Activated CD4-positive, alpha-beta T cell treated with anti-CD3 and anti-CD28 coated beads, Interleukin-2, amount 10 ng/mL, durations not matched to agents 24 days and 14 days (primary cell): ENCODE results near the gene CILP2. TPM values are rescaled to one million over a fixed set of nuclear protein-coding genes. Genes with fewer than 3 reads are reported as not detected.

Experiments
- DNase-seq: peaks from one replicate; pipeline ENCODE4 v3.0.0; 2022
- H3K27ac Mint-ChIP-seq: one replicate; pipeline ENCODE4 v1.8.0; 2022; ENCODE audit warnings: mild to moderate bottlenecking, mixed read lengths
- H3K27me3 Mint-ChIP-seq: one replicate; pipeline ENCODE4 v1.8.0; 2022; ENCODE audit warnings: mixed read lengths
- H3K36me3 Mint-ChIP-seq: one replicate; pipeline ENCODE4 v1.8.0; 2022; ENCODE audit warnings: low read depth, mild to moderate bottlenecking, mixed read lengths
- H3K4me1 Mint-ChIP-seq: one replicate; pipeline ENCODE4 v1.8.0; 2021; ENCODE audit warnings: mixed read lengths
- H3K4me3 Mint-ChIP-seq: one replicate; pipeline ENCODE4 v1.8.0; 2022; ENCODE audit warnings: mild to moderate bottlenecking, moderate library complexity, mixed read lengths
- H3K9me3 Mint-ChIP-seq: one replicate; pipeline ENCODE4 v1.8.0; 2021; ENCODE audit warnings: mixed read lengths
- intact Hi-C: fragments of 100-400 bp; cut with micrococcal nuclease; formaldehyde crosslinking; loops from one replicate; pipeline ENCODE4 v1.15.1; 2023
- total RNA-seq: library from RNA; stranded (reverse); gene quantifications from 2 replicates; pipeline ENCODE4 v1.2.3, GENCODE V29; 2022

The CILP2 gene, protein sequence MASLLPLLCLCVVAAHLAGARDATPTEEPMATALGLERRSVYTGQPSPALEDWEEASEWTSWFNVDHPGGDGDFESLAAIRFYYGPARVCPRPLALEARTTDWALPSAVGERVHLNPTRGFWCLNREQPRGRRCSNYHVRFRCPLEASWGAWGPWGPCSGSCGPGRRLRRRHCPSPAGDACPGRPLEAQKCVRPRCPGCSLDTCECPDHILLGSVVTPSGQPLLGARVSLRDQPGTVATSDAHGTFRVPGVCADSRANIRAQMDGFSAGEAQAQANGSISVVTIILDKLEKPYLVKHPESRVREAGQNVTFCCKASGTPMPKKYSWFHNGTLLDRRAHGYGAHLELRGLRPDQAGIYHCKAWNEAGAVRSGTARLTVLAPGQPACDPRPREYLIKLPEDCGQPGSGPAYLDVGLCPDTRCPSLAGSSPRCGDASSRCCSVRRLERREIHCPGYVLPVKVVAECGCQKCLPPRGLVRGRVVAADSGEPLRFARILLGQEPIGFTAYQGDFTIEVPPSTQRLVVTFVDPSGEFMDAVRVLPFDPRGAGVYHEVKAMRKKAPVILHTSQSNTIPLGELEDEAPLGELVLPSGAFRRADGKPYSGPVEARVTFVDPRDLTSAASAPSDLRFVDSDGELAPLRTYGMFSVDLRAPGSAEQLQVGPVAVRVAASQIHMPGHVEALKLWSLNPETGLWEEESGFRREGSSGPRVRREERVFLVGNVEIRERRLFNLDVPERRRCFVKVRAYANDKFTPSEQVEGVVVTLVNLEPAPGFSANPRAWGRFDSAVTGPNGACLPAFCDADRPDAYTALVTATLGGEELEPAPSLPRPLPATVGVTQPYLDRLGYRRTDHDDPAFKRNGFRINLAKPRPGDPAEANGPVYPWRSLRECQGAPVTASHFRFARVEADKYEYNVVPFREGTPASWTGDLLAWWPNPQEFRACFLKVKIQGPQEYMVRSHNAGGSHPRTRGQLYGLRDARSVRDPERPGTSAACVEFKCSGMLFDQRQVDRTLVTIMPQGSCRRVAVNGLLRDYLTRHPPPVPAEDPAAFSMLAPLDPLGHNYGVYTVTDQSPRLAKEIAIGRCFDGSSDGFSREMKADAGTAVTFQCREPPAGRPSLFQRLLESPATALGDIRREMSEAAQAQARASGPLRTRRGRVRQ
- total RNA-seq, result 0.14 TPM in 2 replicates

DNA sequence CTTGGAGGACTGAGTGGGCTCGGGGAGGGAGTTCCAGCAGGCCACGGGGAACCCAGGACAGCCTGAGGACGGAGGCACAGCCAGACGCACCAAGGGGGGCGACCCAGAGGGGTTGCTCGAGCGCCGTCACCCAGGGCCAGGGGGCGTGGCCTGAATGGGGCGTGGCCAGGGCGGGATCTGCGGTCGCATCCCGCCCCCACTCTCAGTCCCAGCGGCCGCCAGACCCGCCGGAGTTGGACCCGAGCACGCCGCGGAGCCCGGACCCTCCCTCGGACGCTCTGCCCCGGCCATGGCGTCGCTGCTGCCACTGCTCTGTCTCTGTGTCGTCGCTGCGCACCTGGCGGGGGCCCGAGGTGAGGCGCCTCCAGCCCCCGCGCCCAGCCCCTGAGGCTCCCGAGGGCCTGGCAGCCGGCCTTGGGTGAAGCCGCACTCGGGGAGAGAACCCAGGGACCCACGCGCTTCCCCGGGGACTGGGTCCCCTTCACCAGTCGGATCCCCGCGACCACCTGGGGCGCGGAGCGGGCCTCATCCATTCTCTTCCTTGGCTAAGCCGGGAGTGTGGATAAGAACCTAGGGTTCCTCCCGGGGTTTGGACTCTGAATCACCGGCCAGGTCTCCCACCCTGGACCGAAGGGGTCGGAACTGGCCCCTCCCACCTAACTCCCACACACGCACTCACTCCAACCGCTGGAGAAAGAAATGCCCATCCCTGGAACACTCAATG, at the start of gene CILP2:
TSS of gene CILP2 (plus strand) at position 205 of the 724 bp plus-strand sequence. CDS start at position 290, 85 bp downstream.
- peak within 1 kb of the TSS; percentile 0 for H3K4me3 Mint-ChIP-seq
- peaks cover 17% of the 10 kb centered on the region for H3K27me3 Mint-ChIP-seq
- peak; percentile 72 for DNase-seq
- peaks cover 6% of the 10 kb centered on the region for H3K36me3 Mint-ChIP-seq
- H3K4me1 Mint-ChIP-seq, result peaks cover 21% of the 10 kb centered on the region
- H3K9me3 Mint-ChIP-seq, result no peaks in the 10 kb centered on the region
- peak within 1 kb of the TSS; percentile 37 for H3K27ac Mint-ChIP-seq
- intact Hi-C loops, result loop anchor here (10.0 kb wide), 1 partner anchor 197 kb away; the partner anchor contains the start of gene ZNF14

DNA sequence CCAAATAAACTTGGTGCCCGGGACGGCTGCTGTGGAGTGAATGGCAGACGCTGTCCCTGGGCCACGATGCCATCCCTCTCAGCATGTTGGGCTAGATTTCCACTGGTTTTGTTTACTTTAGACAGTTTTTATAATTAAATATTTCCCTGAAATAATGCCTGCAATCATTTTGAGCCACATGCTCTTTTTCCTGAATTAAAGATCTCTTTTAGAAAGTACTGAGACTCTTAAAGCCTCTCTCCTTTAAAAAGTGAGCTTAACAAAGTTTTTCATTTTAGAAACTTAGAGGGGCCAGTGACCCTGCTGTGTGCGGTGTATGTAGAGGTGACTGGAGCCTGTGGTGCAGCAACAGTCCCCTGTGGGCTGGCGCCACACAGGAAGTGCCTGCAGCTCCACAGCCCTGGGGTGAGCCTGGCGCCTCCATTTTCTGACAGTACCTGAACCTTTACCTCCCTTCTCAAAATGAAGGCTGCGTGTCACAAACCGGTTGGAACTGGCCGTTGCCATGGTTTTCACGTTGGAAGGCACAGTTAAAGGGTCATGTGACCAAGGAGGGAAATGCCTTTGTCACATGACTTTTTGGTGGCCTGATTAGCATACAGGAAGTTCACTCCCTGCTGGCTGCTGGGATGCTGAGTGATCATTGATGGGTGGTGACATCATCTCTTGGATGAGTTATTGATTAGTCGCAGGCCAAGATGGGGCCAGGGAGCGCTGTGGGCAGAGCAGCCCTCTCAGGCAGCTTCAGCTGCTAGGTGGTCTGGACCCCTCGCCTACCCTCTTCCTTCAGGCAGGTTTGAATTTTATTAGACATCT, 49.0 kb upstream of the CILP2 start:
- H3K36me3 Mint-ChIP-seq, result peaks cover 11% of the 10 kb centered on the region
- no peaks in the 10 kb centered on the region for H3K9me3 Mint-ChIP-seq
- intact Hi-C loops, result loop anchor here (1.0 to 2.0 kb wide), 5 partner anchors 29 to 122 kb away; no protein-coding TSS in a partner anchor
- H3K4me3 Mint-ChIP-seq, result peak overlapping the region; percentile 76
- H3K27me3 Mint-ChIP-seq, result no peaks in the 10 kb centered on the region
- DNase-seq, result peak; percentile 98
- H3K4me1 Mint-ChIP-seq, result peaks cover 36% of the 10 kb centered on the region
- peak overlapping the region; percentile 98 for H3K27ac Mint-ChIP-seq

DNA sequence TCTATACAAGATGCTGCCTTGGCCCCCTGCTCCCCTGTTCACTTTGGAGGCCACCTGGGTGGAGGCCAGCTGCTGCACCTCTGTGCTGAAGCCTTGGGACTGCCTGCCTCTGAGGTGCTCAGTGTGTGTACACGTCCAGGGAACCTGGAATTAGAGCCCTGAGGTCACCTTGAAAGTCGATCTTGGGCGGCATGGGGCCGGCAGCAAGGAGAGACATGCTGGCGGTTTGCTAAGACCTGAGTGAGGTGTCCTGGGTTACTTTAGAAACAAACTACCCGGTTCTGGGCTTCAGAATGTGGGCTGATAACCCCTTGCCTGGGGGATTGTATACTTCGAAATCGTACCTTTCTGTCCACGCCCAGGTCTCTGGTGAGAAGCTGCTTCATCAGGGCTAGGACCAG, 48.3 kb upstream of the CILP2 start:
- intact Hi-C loops, result loop anchor here (1.0 to 2.0 kb wide), 7 partner anchors 30 to 170 kb away; partner anchors contain the start of genes GATAD2A, MAU2 and SUGP1
- Mint-ChIP-seq H3K27ac (peak overlapping the region; percentile 98), H3K9me3 (no peaks in the 10 kb centered on the region), H3K27me3 (no peaks in the 10 kb centered on the region), H3K4me3 (peak overlapping the region; percentile 76), H3K4me1 (peaks cover 36% of the 10 kb centered on the region), H3K36me3 (peaks cover 14% of the 10 kb centered on the region)
- DNase-seq, result no peak

DNA sequence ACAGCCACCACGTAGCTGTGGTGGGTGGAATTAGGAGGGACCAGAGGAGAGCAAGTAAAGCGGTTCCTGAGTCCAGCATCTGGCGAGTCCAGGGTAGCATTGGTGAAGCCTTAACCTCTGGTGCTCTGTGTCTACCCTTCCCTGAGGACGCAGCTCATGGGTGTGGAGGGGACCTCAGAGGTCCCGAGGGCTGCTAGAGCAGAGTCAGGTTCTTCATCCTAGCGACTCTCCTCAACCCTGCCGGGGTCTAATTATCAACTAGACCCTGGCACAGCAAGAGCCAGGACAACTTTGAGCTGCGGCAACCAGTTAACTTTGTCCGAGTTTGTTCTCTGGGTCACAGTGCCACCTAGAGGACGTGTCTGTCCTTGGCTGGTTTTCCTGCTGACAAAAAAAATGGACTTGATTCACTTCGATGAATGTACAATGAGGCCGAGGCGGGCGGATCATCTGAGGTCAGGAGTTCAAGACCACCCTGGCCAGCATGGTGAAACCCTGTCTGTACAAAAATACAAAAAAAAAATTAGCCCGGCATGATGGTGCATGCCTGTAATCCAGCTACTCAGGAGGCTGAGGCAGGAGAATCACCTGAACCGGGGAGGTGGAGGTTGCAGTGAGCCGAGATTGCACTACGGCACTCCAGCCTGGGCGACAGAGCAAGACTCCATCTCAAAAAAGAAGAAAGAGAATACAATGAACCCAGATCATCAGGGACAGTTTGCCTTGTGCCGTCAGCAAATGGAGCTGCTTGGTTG, 47.7 kb upstream of the CILP2 start:
- H3K4me1 Mint-ChIP-seq, result peaks cover 36% of the 10 kb centered on the region
- H3K27me3 Mint-ChIP-seq, result no peaks in the 10 kb centered on the region
- intact Hi-C loops, result loop anchor here (1.0 kb wide), 2 partner anchors 85 to 170 kb away; partner anchors contain the start of genes GATAD2A, MAU2 and SUGP1
- H3K4me3 Mint-ChIP-seq, result peak overlapping the region; percentile 37
- no peaks in the 10 kb centered on the region for H3K9me3 Mint-ChIP-seq
- peaks cover 18% of the 10 kb centered on the region for H3K36me3 Mint-ChIP-seq
- peak overlapping the region; percentile 98 for H3K27ac Mint-ChIP-seq
- peak; percentile 94 for DNase-seq

DNA sequence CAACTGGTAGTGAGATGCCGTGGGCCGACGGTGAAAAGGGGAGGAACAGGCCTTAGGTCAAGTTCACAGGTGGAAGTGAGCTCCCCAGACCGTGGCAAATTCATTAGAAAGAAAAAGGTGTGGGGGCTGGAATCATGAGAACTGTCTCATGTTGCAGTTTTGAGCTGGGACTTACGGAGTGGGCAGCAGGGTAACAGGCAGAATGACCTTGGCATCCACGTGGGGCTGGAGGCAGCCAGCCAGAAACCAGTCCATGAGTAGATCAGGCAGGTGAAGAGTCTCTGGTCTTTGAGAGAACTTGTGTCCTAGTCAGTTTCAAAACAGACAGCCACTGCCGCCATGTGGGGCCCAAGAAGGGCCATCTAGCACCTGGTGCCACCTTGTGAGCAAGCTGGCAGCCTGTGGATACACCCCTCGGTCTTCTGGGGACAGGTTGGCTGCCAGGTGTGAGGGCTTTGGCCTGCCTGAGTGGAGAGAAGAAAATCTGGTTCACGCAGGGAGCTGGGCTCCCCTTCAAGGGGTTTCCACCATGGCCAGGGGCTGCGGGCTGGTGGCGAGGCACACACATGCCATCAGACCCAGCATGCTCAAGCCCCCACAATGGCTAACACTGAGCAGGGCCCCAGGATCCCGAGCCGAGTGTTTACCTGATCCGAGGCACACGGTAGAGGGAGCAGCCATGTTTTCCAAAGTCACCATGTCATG, 46.6 kb upstream of the CILP2 start:
- H3K9me3 Mint-ChIP-seq, result no peaks in the 10 kb centered on the region
- H3K27ac Mint-ChIP-seq, result no peak overlapping the region
- no peak for DNase-seq
- H3K4me3 Mint-ChIP-seq, result no peak overlapping the region
- H3K36me3 Mint-ChIP-seq, result peaks cover 25% of the 10 kb centered on the region
- intact Hi-C loops, result no loop called here
- H3K27me3 Mint-ChIP-seq, result no peaks in the 10 kb centered on the region
- H3K4me1 Mint-ChIP-seq, result peaks cover 36% of the 10 kb centered on the region

DNA sequence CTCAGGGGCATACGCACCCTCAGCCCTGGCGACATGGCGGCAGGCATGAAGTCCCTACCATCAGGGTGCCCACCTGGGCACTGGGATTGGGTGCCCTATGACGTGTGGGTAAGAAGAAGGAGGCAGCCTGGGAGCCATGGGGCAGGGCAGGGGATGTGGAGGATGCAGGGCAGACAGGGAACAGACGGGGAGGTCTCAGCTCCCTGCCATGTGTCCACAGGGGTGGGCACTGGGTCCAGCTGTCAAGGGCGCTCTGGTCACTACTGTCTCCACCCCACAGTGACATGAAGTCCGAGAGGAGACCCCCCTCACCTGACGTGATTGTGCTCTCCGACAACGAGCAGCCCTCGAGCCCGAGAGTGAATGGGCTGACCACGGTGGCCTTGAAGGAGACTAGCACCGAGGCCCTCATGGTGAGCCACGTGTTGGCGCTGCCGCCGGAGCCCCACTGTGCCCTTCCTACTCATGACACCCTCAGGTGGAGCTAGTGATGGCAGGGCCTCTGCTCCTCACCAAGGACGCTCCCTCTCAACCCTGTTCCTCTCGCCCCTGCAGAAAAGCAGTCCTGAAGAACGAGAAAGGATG, 45.9 kb upstream of the CILP2 start:
- no peak for DNase-seq
- Mint-ChIP-seq H3K4me1 (peaks cover 34% of the 10 kb centered on the region), H3K9me3 (no peaks in the 10 kb centered on the region), H3K36me3 (peaks cover 31% of the 10 kb centered on the region), H3K4me3 (no peak overlapping the region), H3K27ac (no peak overlapping the region), H3K27me3 (no peaks in the 10 kb centered on the region)
- intact Hi-C loops, result no loop called here

DNA sequence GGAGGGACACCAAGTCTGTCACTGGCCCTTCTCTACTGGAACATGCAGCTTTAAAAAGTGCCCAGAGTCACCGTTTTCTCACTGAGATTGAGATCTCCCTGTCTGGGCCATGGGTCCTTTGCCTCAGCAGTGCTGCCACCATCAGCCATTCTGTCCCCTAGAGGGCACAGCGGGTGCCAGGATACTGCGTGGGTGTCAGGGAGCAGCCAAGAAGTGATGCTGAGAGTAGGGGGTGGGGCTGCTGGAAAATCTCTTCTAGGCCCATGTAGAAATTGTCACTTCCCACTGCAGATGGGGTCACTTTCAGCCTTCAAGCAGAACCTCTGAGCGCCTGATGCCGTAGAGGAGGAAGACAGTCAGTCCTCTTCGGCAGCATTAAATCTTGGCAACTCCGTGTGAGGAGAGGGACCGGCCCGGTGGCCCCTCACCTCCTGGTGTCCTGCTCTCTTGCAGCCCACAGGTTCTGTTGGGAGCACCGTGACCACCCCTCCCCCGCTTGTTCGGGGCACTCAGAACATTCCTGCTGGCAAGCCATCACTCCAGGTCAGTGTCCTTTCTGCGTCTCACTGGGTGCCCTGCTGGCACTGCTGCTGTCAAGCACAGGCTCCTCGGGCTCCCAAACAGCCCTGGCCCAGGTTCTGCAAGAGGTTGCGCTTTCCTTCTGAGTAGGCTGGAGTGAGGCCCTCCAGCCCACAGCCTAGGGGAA, 44.1 kb upstream of the CILP2 start:
- H3K27me3 Mint-ChIP-seq, result no peaks in the 10 kb centered on the region
- H3K4me3 Mint-ChIP-seq, result no peak overlapping the region
- no peak overlapping the region for H3K27ac Mint-ChIP-seq
- H3K9me3 Mint-ChIP-seq, result no peaks in the 10 kb centered on the region
- peaks cover 33% of the 10 kb centered on the region for H3K36me3 Mint-ChIP-seq
- intact Hi-C loops, result no loop called here
- peaks cover 19% of the 10 kb centered on the region for H3K4me1 Mint-ChIP-seq
- no peak for DNase-seq

DNA sequence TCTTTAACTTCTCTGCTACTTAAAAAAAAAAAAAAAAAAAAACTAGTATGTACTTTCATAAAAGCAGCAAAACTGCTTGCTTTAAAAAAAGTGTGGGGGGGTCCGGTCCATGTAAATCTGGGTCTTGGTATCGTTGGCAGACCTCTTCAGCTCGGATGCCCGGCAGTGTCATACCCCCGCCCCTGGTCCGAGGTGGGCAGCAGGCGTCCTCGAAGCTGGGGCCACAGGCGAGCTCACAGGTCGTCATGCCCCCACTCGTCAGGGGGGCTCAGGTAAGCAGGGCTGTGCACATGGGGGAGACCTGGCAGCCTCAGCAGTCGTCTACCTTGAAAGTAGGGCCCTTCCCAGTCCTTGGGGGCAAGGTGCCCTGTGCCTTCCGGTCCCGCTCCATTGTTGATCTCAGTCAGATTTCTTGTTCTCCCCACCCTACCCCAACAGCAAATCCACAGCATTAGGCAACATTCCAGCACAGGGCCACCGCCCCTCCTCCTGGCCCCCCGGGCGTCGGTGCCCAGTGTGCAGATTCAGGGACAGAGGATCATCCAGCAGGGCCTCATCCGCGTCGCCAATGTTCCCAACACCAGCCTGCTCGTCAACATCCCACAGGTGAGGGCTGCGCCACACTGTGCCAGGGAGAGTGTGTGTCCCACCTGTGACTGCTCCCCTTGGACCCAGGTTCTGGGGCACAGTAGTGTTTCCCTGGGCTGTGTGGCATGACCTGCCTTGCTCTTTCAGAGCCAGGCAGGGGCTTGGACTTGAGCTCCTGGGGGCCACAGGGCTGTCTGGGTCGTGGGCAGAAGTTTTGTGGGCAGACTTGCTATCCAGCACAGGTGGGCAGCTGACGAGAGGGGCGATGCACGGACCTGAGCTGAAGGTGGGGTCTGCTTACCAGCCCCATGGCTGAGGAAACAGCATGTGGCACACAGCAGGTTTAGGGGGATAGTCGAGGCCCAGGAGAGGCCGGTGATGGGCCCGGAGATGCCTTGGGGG, 42.2 kb upstream of the CILP2 start:
- H3K4me3 Mint-ChIP-seq, result no peak overlapping the region
- intact Hi-C loops, result no loop called here
- no peaks in the 10 kb centered on the region for H3K27me3 Mint-ChIP-seq
- H3K4me1 Mint-ChIP-seq, result peaks cover 2% of the 10 kb centered on the region
- DNase-seq, result no peak
- no peak overlapping the region for H3K27ac Mint-ChIP-seq
- H3K36me3 Mint-ChIP-seq, result peaks cover 37% of the 10 kb centered on the region
- no peaks in the 10 kb centered on the region for H3K9me3 Mint-ChIP-seq

DNA sequence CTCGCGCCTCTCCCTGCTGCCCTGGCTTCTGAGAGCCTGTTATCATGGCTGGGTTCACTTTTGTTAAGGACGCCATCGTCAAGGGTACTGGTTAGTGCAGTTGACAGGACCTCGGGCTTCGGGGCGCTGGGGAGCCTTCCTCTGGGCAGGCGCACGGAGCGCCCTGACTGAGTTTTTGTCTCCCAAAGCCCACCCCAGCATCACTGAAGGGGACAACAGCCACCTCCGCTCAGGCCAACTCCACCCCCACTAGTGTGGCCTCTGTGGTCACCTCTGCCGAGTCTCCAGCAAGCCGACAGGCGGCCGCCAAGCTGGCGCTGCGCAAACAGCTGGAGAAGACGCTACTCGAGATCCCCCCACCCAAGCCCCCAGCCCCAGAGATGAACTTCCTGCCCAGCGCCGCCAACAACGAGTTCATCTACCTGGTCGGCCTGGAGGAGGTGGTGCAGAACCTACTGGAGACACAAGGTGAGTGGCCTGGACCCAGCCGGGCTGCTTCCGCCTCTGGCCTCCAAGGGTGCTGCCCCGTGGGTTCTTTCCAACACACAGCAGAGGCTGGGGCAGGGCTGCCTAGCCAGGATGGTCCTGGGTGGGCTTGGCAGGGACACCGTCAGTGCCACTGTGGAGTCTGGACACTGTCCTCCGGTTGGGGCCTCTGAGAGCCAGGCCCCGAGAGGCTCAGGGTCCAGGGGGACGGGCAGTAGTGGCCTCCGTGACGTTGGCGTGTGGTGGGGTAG, 39.6 kb upstream of the CILP2 start:
- no peak overlapping the region for H3K4me3 Mint-ChIP-seq
- H3K9me3 Mint-ChIP-seq, result no peaks in the 10 kb centered on the region
- H3K27me3 Mint-ChIP-seq, result no peaks in the 10 kb centered on the region
- H3K27ac Mint-ChIP-seq, result no peak overlapping the region
- H3K4me1 Mint-ChIP-seq, result peaks cover 2% of the 10 kb centered on the region
- no peak for DNase-seq
- peaks cover 54% of the 10 kb centered on the region for H3K36me3 Mint-ChIP-seq
- intact Hi-C loops, result no loop called here
